ENCODE measurements around the gene PDIA3. TPM values are rescaled to one million over a fixed set of nuclear protein-coding genes. Genes with fewer than 3 reads are reported as not detected.
"Not testable (repeated sequence)": the region's sequence is repeated elsewhere in the genome, so short reads cannot be mapped to it uniquely, and the experiment has no call there.

PDIA3 gene
- total and polyA plus RNA-seq, 2 donors (not counting 1 experiment from before 2014, with no cell fraction given) = 42.7 to 83.1 TPM

- WGBS (ENCODE audit: insufficient coverage) = 100% methylated on average over 1 of the region's 4 CpGs
- no peaks in the 10 kb centered on the region for H3K36me3 ChIP-seq (replicated peaks in 1 of 2; ENCODE audit: control extremely low read depth in 1 of 2, control insufficient read depth in 1 of 2, extremely low read depth in 1 of 2, insufficient read depth in 2 of 2, low read length in 1 of 2)
- Mint-ChIP-seq H3K27ac (no peak overlapping the region), H3K4me3 (no peak overlapping the region), H3K9me3 (ENCODE audit: insufficient read depth) (no peaks in the 10 kb centered on the region), H3K27me3 (peaks cover 13% of the 10 kb centered on the region), H3K4me1 (no peaks in the 10 kb centered on the region)
- no peak overlapping the region for H3K9ac ChIP-seq (ENCODE audit: low read length)
- H3K27ac ChIP-seq (ENCODE audit: low read length in 2 of 2) = no peak overlapping the region
- no peaks in the 10 kb centered on the region for H3K79me2 ChIP-seq (ENCODE audit: control insufficient read depth, insufficient read depth, low read length)
- no peak overlapping the region for H3K4me2 ChIP-seq (replicated peaks; ENCODE audit: low read depth, low read length, poor library complexity, severe bottlenecking)
- ATAC-seq (ENCODE audit: low read depth) = no peak
- H4K20me1 ChIP-seq (ENCODE audit: control insufficient read depth, insufficient read depth, low read length, poor library complexity, severe bottlenecking) = no peaks in the 10 kb centered on the region
- H2AFZ ChIP-seq (ENCODE audit: insufficient read depth, low read depth, low read length, poor library complexity, severe bottlenecking) = no peak overlapping the region
- TF ChIP-seq EZH2 (IDR thresholded peaks at IDR 0.05; ENCODE audit: borderline replicate concordance, insufficient read depth, low read depth, low read length, poor library complexity, severe bottlenecking) (no peak), CTCF (IDR thresholded peaks at IDR 0.05) (no peak)
- no peak for DNase-seq
- H3K27me3 ChIP-seq (replicated peaks in 1 of 4; ENCODE audit: control extremely low read depth in 1 of 4, control insufficient read depth in 3 of 4, insufficient read depth in 4 of 4, low read length in 3 of 4) = no peaks in the 10 kb centered on the region
- ChIA-PET CTCF (no interaction called here), POLR2A (no interaction called here)
- no peaks in the 10 kb centered on the region for H3K9me3 ChIP-seq (ENCODE audit: control extremely low read depth in 1 of 3, control insufficient read depth in 2 of 3, insufficient read depth in 1 of 3, low read length in 2 of 3)
- H3K4me1 ChIP-seq (ENCODE audit: control insufficient read depth in 2 of 2, insufficient read depth in 2 of 2, low read length in 2 of 2) = no peaks in the 10 kb centered on the region
- intact Hi-C loops (cut with micrococcal nuclease) = no loop called here
- no peak overlapping the region for H3K4me3 ChIP-seq (ENCODE audit: control extremely low read depth in 1 of 5, extremely low read depth in 1 of 5, insufficient read depth in 1 of 5, low read depth in 2 of 5, low read length in 4 of 5)
These were observed 23.1 kb upstream of the PDIA3 start for GRCh38 chr15:43723151-43723550.

DNA sequence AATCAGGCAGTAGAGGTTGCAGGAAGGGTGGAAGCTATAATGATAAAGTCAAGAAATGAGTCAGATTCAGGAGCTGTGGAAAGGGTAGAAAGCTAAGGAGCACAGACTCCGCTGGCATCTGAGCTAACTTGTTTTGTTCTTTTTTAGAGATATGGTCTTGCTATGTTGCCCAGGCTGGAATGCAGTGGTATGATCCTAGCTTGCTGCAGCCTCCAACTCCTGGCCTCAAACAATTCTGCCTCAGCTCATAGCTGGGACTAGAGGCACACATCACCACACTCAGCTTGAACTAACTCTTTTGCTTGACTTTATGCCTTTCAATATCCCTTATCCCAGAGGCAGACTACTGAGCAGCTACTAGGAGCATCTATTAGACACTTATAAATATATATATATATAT lies 19.9 kb upstream of the PDIA3 start:
- DNase-seq; ATAC-seq (ENCODE audit: low read depth); H3K27ac Mint-ChIP-seq; H3K4me1 ChIP-seq (ENCODE audit: control insufficient read depth in 2 of 2, insufficient read depth in 2 of 2, low read length in 2 of 2); intact Hi-C loops (cut with micrococcal nuclease); H3K9ac ChIP-seq (ENCODE audit: low read length); H3K36me3 ChIP-seq (replicated peaks in 1 of 2; ENCODE audit: control extremely low read depth in 1 of 2, control insufficient read depth in 1 of 2, extremely low read depth in 1 of 2, insufficient read depth in 2 of 2, low read length in 1 of 2); H3K79me2 ChIP-seq (ENCODE audit: control insufficient read depth, insufficient read depth, low read length); POLR2A ChIA-PET; H3K27ac ChIP-seq (ENCODE audit: low read length in 2 of 2); CTCF ChIA-PET; H3K4me2 ChIP-seq (replicated peaks; ENCODE audit: low read depth, low read length, poor library complexity, severe bottlenecking); H3K4me3 ChIP-seq (ENCODE audit: control extremely low read depth in 1 of 5, extremely low read depth in 1 of 5, insufficient read depth in 1 of 5, low read depth in 2 of 5, low read length in 4 of 5); H3K4me3 Mint-ChIP-seq; H3K27me3 Mint-ChIP-seq; H3K9me3 ChIP-seq (ENCODE audit: control extremely low read depth in 1 of 3, control insufficient read depth in 2 of 3, insufficient read depth in 1 of 3, low read length in 2 of 3); H3K4me1 Mint-ChIP-seq; H3K27me3 ChIP-seq (replicated peaks in 1 of 4; ENCODE audit: control extremely low read depth in 1 of 4, control insufficient read depth in 3 of 4, insufficient read depth in 4 of 4, low read length in 3 of 4); H4K20me1 ChIP-seq (ENCODE audit: control insufficient read depth, insufficient read depth, low read length, poor library complexity, severe bottlenecking); H3K9me3 Mint-ChIP-seq (ENCODE audit: insufficient read depth); H2AFZ ChIP-seq (ENCODE audit: insufficient read depth, low read depth, low read length, poor library complexity, severe bottlenecking): not testable (repeated sequence)
- WGBS (ENCODE audit: insufficient coverage) = 100% methylated on average over 1 of the region's 1 CpG

DNA sequence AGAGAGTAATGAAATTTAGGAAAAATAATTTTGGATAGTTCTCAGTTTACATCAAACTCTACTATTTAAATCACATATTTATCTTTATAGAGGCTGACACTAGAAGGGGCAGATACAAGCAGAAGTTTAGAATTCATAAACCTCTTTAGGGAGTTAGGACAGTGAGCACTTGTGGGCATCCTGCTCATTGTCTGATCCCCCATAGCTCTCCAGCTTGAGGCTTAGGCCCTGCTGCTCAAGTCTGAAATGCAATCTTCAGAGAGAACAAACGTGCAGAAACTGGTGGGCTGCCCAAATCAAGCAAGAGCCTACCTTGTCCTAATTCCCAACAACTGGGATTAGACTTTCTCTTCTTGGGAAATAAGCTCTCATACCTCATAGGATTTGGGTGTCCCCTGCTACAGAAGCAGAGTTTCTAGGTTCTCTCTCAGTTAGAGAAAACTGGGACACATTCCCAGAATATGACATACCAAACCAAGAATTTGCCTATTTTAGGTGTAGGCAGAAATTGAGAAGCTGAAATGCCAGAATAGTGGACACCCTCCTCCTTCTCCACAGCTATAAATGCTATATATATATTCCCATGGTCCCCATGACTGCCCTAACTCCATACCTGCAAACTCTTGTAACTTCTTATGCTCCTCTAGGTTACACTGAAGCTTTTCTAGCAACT lies 18.0 kb upstream of the PDIA3 start:
- H2AFZ ChIP-seq (ENCODE audit: insufficient read depth, low read depth, low read length, poor library complexity, severe bottlenecking); DNase-seq; H3K4me3 Mint-ChIP-seq; POLR2A ChIA-PET; H3K4me1 Mint-ChIP-seq; H3K9ac ChIP-seq (ENCODE audit: low read length); H3K4me2 ChIP-seq (replicated peaks; ENCODE audit: low read depth, low read length, poor library complexity, severe bottlenecking); H3K4me1 ChIP-seq (ENCODE audit: control insufficient read depth in 2 of 2, insufficient read depth in 2 of 2, low read length in 2 of 2); CTCF ChIA-PET; H3K27ac ChIP-seq (ENCODE audit: low read length in 2 of 2); H4K20me1 ChIP-seq (ENCODE audit: control insufficient read depth, insufficient read depth, low read length, poor library complexity, severe bottlenecking); H3K27me3 ChIP-seq (replicated peaks in 1 of 4; ENCODE audit: control extremely low read depth in 1 of 4, control insufficient read depth in 3 of 4, insufficient read depth in 4 of 4, low read length in 3 of 4); H3K9me3 ChIP-seq (ENCODE audit: control extremely low read depth in 1 of 3, control insufficient read depth in 2 of 3, insufficient read depth in 1 of 3, low read length in 2 of 3); intact Hi-C loops (cut with micrococcal nuclease); H3K9me3 Mint-ChIP-seq (ENCODE audit: insufficient read depth); ATAC-seq (ENCODE audit: low read depth); H3K27me3 Mint-ChIP-seq; H3K79me2 ChIP-seq (ENCODE audit: control insufficient read depth, insufficient read depth, low read length); H3K4me3 ChIP-seq (ENCODE audit: control extremely low read depth in 1 of 5, extremely low read depth in 1 of 5, insufficient read depth in 1 of 5, low read depth in 2 of 5, low read length in 4 of 5); H3K36me3 ChIP-seq (replicated peaks in 1 of 2; ENCODE audit: control extremely low read depth in 1 of 2, control insufficient read depth in 1 of 2, extremely low read depth in 1 of 2, insufficient read depth in 2 of 2, low read length in 1 of 2); H3K27ac Mint-ChIP-seq: not testable (repeated sequence)
- WGBS (ENCODE audit: insufficient coverage) = no CpG with 5 or more reads among the region's 1 CpG
